Activated naive CD4-positive, alpha-beta T cell (primary cell): ENCODE results near the gene UBE2L3.
"Not testable (repeated sequence)": the region's sequence is repeated elsewhere in the genome, so short reads cannot be mapped to it uniquely, and the experiment has no call there.

Source experiments
- DNase-seq, 4 experiments: peaks; one replicate each; lab custom pipeline; 2025; lab: John Stamatoyannopoulos, UW

UBE2L3 gene

DNA sequence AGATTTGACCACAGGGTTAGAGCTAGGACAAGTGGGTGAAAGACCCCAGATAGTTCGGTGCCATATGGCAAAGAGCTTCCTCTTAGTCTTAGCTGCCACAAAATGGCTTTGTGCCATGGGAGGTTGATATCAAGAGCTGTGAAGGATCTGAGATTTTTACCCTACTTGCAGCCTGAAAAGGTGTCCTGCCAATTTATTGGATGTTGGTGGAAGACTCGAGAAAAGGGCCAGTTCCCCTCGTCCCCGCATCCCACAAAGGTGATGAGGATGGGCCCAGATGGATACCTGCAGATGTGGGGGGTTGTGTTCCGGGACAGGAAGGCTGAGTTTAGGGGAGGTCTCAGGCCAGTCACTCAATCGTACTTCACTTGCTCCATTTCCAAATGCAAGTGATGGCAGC, 35.1 kb downstream of the UBE2L3 start:
- DNase-seq: no peak

DNA sequence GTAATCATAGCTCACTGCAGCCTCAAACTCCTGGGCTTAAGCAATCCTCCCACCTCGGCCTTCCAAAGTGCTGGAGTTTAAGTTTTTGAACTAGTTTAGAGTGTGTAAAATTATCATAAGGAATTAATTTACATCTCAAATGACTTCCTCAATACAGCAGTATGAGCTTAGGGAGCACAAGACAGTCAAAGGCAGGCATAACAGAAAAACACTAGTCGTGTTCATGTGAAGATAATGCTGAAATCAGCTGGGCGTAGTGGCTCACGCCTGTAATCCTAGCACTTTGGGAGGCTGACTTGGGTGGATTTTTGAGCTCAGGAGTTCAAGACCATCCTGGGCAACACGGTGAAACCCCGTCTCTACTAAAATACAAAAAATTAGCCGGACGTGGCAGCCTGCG, 36.5 kb downstream of the UBE2L3 start:
- DNase-seq: no peak

DNA sequence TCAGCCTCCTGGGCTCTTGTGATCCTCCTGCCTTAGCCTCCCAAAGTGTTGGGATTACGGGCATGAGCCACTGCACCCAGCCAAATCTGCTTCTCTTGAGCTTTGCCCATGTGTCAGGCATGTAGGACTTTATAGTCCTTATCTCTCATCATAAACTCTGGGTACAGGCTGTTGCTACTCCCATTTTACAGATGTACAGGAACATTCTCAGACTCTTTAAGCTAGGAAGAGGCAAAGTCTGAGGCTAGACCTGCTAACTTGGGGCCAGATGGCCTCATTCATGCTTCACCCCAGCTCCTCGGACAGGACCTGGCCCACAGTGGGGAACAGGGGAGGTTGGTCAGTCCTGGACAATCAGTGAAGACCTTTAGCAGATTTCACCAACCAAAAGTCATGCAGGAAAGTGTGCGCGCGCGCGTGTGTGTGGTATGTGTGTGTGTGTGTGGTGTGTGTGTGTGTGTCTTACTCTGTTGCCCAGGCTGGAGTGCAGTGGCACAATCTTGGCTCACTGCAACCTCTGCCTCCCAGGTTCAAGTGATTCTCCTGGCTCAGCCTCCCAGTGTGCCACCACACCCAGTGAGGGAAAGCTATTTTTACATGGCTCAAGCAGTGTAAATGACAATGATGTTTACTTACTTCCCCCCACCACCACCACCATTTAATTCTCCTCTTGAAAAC, 38.5 kb downstream of the UBE2L3 start:
- DNase-seq: no peak

DNA sequence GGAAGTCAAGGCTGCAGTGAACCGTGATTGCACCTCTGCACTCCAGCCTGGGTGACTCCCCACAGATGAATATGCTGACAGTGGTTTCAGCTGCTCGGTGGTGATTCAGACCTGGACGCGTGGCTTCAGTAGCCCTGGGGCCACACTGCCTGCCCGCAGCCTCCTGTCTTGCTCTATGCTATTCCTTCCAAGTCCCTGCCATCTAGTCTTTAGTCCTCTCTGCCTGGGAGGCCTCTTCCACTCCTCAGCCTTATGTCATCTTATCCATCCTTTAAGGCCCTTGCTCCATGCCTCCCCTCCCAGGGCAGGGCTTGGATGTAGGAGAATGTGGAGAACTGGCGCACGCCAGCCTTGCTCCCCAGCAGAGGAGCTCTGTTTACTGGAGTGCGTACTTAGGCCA, 39.3 kb downstream of the UBE2L3 start:
- DNase-seq: no peak

DNA sequence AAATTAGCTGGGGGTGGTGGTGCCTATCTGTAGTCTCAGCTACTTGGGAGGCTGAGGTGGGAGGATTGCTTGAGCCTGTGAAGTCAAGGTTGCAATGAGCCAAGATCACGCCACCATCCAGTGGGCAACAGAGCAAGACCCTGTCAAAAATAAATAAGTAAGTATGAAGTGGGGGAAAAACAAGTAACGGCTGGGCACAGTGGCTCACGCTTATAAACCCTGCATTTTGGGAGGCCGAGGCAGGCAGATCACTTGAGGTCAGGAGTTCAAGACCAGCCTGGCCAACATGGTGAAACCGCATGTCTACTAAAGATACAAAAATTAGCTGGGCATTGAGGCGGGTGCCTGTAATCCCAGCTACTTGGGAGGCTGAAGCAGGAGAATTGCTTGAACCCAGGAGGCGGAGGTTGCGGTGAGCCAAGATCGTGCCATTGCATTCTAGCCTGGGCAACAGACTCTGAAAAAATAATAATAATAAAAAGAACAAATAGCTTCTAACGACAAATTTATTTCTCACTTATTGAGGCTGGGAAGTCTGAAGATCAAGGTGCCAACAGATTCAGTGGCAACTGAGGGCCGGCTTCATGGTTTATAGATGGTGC, 42.1 kb downstream of the UBE2L3 start:
- DNase-seq: not testable (repeated sequence)

DNA sequence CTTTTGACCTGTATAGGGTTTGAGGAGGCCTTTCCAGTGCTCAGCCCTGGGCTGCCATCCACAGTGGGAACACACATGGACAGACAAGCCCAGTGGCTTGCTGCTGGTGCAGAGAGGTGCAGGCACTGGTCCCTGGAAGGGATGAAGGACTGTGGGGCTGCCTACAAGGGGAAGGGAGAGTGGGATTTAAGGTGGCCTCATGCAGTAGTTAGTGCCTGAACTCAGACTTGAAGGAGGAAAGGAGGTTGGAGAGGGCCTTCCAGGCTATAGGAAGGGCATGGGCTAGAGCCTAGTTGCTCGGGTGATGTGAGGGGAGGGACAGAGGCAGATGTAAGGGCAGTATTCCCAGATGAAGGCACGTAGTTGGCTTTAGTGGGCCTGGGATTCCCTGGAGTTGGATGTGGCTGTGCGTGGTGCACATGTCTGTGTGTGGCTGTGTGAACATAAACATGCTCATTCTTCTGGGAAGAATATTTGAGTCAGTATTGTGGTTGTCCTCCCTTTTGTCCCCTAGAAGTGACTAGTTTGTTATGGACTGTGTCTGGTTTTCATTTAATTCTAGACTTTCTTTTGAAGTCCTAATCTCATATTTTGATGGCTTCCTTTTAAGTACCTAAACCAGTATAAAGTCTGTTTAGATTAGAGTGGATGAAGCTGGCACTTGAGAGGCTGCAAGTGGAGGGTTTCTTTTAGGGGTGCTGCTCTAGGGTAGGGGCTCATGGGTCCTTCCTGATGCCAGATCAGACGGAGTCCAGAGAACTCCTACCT, 43.9 kb downstream of the UBE2L3 start:
- no peak for DNase-seq

DNA sequence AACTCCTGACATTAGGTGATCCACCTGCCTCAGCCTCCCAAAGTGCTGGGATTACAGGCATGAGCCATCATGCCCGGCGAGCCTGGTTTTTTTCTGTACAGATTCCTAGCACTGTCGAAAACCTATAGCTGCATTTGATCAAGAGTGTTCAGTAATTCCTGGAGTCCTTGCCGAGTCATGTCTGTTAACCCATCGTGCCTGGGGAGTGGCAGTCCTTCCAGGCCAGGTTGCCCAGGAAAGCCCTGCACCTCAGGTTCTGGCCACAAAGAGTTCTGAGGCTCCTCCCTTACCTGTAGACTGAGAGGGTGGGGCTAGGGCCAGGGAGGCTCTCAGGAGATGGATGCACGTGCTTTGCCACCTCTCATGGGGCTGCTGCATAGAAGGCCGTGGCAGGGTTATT, 45.3 kb downstream of the UBE2L3 start:
- no peak for DNase-seq

DNA sequence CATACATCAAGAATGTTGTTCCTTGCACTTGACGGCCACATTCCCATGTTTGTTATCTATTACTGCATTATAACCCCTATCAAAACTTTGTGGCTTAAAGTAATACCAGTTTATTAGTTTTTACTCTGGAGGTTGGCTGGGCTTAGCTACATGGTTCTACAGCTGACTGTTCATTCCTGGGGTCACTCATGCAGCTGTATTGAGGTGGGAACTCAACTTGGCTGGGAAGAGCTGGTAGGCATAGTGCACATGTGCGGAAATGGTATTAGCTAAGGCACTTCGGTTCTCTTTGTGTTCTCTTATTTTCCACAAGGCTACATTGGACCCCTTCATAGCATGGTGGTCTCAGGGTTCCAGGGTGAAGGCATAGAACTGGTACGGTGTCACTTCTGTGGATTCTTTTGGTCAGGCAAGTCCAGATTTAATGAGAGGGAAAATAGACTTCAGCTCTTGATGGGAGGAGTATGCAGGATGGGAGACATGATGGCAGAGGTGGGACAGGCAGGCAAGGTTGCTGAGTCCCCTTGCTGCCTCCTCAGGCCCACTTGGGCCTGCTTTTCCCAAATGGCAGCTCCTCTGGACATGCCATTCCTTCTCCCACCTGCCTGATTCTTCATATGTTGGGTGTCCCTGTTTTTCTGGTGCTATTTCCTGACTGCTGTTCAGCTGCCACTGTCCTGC, 46.2 kb downstream of the UBE2L3 start:
- no peak for DNase-seq

DNA sequence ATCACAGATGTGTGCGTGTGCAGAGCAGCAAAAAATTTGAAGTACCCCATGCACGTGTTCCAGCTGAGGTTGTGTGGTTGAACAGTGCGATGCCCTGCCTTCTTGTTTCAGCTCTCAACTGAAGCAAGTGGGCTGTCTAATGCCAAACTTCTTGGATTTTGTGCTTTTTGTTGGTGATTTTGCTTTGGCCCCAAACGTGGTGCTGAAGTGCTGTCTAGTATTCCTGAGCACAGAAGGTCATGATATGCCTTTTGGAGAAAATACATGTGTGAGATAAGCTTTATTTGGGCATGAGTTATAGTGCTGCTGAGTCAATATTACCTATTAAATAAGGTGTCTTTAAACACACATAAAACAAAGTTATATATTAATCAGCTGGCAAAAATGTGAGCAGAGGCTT, 48.2 kb downstream of the UBE2L3 start:
- no peak for DNase-seq

DNA sequence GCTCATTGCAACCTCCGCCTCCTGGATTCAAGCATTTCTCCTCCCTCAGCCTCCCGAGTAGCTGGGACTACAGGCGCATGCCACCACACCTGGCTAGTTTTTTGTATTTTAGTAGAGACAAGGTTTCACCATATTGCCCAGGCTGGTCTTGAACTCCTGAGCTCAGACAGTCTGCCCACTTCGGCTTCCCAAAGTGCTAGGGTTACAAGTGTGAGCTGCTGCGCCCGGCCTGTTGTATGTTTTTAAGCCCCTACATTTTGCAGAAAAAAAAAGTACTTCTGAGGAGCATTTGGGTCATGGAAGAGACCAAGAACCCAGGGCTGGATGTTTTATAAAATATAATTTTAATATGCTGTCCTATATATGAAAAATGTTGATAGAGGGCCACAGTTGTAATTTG, 49.8 kb downstream of the UBE2L3 start:
- not testable (repeated sequence) for DNase-seq

DNA sequence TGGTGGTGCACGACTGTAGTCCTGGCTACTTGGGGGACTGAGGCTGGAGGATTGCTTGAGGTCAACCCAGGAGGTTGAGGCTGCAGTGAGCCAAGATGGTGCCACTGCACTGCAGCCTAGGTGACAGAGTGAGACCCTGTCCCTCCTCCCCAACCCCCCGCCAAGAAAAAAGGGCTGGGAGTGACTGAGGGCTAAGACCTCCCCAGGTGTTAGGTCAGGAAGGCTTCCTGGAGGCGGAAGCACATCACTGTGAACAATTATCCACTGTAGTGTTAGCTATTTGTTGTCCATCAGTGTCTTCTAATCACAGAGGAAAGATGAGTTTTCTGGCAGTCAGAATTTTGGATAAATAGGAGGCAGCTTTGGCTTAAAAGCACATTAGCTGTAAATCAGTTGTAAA, 53.5 kb downstream of the UBE2L3 start:
- no peak for DNase-seq

DNA sequence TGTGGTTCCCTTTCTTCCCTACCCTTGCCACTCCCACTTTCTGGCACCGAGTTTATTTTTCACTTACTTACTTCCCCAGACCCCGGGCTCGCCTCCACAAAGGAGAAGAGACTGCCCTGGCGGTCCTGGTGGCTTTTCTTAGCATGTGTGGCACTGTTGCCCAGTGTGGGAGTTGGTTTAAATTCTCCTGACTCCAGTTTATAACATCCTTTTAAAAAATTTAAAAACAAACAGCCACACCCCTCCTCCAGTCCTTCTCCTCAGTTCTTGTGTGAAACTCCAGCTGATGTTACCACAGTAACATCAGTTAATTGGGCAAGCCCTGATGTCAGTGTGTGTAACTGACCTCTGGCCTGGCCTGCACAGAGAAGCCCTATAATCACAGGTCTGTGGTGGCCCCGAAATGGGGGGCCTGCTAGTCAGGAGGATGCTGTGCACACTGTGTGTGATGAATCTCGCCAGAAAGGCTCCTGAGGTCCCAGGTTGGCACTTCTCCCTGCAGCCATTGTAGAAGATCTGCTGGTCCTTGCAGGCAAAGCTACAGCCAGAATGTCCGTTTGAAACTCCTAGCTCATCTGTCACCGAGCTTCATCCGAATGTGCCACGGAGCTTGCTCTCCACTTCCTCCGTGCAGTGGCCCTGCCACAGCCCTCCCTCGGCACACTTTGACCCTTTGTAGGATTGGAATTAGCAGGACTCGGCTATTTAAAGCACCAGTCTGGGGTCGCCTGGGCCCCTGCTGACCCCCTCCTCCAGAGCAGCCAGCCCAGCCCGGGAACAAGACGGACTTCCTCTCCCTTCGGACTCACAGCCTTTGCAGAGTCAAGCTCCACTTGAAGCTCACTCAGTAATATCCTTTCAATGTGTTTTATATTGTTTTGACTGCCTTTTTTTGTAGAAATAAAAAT, 54.8 kb downstream of the UBE2L3 start:
- no peak for DNase-seq

DNA sequence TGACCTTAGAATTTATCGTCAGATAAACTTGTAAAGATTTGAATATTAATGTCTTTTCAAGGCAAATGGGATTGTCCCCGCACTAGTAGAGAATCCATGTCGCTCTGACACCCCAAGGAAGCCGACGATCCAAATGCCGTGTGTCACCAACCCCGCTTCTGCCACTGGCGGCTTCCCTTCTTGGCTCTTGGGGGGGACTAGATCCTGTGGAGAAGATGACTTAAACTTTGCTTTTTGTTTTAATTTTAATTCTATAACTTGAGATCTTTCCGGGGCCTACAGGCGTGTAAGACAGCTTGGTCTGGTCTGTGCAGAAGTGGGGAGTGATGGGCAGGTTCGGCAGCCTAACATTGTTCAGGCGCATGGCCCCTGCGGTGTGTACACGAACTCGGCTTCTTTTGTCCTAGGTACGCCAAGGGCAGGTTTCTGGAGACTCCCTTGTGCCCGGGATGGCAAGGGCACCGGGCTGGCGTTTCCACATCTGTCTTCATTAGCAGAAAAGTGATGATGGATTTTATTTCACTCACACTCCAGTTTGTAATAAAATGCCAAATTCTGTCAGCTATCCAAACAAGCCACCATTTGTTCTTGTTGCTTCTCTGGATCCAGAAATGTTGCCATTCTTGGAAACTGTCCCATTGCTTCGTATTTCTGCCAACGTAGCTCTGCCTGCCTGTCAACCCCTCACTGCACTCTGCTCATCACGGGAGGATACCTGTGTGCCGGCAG, 55.6 kb downstream of the UBE2L3 start:
- DNase-seq: no peak

DNA sequence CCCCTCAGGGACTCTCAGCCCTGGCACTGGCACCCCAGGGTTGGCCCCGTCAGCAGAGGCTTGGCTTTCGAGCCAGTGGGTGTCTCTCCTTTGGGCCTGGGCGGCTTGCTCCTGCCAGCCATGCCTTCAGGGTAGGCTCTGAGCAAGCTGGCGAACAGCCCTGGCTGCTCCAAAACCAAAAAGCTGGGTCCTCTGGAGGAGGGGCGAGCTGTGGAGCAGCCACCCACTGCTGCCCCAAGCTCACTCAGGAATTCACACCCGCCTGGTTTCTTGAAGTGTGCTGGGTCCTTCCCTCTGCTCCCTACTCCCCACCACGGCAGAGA, 56.1 kb downstream of the UBE2L3 start:
- no peak for DNase-seq

DNA sequence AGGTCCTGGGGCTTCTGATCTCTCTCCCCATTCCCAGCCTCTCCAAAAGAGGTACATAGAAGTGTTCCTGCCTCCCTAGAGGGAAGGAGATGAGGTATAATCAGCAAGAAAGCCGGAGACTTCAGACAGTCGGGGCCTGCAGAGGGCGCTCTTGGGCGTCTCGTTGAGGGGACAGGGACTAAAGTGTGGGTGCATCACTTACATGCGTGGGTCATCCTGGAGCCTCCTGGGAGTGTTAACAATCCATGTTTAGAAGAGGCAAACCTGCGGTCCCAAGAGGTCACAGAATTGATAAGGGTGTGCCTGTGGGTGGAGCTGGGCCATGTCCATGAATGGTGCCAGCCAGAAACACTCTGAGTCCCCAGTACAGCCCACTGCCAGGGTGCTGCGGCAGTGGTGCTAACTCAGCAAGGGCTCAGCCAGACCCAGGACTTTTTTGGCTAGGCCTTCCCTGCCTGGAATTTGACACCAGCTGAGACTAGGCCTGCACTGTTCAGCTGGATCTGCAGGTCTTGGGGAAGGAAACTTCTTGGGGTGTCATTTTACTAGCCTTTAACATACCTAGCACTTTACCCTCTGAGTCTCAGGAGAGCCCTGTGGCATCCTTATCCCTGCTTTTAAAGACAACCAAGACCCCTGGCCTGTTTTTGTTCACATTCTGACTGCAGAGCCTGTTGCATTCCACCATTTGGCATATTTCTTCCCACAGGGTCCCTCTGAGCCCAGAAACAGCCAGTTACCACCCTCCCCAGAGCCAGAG, 56.8 kb downstream of the UBE2L3 start:
- peak in 1 of 4 experiments; percentile 28 for DNase-seq

DNA sequence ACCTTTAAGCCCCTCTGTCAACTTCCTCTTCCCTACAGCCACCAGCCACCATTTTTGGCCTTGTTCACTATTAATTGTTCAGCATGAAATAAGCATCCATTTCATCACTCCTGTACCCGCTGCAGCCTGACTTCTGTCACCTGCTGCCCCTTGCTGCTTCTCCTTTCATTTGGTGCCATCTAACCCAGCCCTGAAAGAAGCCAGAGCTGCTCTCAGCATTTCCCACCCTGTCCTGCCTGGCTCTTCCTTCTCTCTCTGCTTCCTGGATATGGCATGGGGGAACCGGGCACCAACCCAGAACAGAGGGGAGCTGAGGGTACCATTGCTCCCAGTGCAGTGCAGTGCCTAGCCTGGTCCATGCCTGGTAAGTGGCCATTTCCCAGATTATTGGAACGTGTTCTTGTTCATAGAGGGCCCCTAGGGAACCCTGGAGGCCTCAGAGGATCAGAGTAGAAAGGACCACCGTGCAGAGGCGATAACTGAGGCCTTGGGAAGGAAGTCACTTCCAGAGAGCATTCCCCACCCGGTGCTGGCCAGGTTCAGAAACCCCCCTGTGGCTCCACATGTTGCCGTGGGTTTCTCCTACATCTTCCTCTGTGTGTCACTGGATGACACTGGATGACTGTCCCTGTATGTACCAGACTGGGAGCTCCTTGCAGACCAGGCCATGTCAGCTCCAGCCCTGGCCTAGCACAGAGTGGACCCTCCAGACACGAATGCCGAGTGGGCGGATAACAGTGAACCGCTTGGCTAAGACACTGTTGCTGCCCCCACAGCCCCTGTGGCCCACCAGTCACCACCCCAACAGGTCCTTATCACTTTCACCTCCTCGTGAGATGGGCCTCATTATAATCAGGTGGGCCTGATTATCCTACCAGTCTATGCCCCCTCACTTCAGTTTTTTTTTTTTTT, 57.6 kb downstream of the UBE2L3 start:
- DNase-seq: no peak

DNA sequence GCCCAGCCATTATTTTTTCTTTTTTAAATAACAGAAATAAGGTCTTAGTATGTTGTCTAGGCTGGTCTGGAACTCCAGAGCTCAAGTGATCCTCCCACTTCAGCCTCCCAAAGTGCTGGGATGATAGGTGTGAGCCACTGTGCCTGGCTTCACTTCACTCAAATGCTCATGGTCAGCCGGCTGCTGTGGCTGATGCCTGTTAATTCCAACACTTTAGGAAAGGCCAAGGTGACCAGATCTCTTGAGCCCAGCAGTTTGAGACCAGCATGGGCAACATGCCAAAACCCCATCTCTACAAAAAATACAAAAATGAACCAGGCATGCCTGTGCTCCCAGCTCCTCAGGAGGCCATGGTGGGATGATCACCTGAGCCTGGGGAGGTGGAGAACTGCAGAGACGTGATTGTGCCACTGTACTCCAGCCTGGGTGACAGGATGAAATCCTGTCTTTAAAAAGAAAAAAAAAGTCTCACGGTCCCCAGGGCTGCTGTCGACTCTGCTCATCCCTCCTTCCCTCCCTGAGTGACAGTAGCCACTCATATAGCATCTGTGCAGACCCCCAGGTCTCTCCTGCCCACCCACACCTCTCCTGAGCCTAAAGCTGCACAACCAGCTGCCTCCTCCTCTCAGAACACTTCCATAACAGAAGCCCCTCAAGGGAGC, 58.7 kb downstream of the UBE2L3 start:
- no peak for DNase-seq

DNA sequence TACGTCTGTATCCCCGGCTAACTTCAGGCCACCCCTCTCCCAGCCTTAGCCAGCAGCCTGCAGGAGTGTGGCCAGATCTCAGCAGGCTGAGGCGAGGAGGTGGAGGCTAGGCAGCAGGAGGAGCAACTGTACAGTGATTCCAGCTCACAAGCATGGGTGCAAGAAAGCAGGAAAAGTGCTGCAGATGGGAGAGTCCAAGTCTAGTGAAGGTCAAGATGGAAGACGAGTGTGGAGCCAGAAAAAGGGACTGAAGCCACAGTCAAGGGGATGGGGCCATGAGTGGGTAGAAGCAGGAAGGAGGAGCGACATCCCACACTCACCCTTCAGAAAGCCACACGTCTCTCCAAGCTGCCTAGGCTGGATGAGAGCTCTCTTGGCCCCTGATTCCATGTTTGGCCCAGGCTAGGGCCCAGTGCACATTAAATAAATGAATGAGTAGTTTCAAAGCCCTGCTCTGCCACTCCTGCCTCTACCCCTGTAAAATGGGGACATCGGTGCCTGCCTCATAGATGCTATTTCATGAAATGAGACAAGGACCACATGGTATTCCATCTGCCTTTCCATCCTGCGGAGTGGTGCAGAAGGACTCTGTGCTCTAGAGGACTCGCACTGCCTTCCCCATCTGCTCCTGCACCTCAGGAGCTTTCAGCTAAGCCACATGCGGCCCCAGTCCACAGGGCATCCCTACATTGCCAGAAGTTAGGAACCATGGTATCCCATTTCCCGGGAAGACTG, 59.4 kb downstream of the UBE2L3 start:
- DNase-seq: no peak
